ENCODE results near the gene CACNA1C.

GRCh38 chr12:2737656-2738241, 685.0 kb downstream of the CACNA1C start:
- TF ChIP-seq CTCF (IDR thresholded peaks at IDR 0.05) (no peak), POLR2A (IDR thresholded peaks at IDR 0.05) (no peak)
